22Rv1 (cell line): ENCODE data around the gene LCLAT1.

ENCODE experiments used
- H3K27ac ChIP-seq: fragments of 450-650 bp; 2 replicates; pipeline ENCODE4 v1.5.1; 2017
- CTCF ChIP-seq: fragments of 450-650 bp; IDR thresholded peaks from 2 replicates; pipeline ENCODE4 v1.5.1; 2017; ENCODE audit warnings: mild to moderate bottlenecking
- ZFX ChIP-seq: fragments of 450-650 bp; IDR thresholded peaks from 2 replicates; pipeline ENCODE4 v1.6.1; 2017; ENCODE audit warnings: antibody characterized with exemption, borderline replicate concordance

The LCLAT1 gene

GRCh38 chr2:30649828-30650227 is 202.8 kb downstream of the LCLAT1 start:
- TF ChIP-seq CTCF (no peak), ZFX (no peak)

DNA sequence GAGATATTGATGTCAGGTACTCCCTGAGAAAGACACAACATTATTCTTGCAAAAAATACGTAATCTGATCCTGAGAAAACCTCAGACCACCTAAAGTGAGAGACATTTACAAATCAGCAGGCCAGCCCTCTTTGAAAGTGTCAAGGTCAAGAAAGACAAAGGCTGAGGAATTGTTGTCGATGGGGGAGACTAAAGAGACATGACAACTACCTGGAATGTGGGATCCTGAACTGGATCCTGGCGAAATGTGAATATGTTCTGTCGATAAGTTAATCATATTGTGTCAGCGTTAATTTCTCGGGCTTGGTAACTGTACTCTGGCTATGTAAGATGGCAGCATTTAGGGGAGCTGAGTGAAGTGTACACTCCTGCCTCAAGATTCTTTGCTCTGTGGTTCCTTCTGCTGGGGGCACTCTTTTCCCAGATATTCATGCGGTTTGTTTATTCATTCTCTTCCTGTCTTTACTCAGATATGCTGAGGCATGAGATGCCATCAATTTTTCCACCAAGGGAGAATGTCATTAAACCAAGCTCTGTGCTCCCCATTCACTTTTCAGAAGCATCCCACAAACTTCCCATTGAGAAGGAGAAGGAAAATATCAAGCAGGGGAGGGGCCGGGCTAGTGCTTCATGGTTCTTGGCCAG is 205.3 kb downstream of the LCLAT1 start:
- TF ChIP-seq ZFX (no peak), CTCF (no peak)
- no peak overlapping the region for H3K27ac ChIP-seq

More at GRCh38 chr2:30649828-30650227, 202.8 kb downstream of the LCLAT1 start:
- H3K27ac ChIP-seq = no peak overlapping the region

- TF ChIP-seq CTCF (no peak), ZFX (no peak)
- H3K27ac ChIP-seq = no peak overlapping the region
These were observed 206.8 kb downstream of the LCLAT1 start for GRCh38 chr2:30653847-30654246.

DNA sequence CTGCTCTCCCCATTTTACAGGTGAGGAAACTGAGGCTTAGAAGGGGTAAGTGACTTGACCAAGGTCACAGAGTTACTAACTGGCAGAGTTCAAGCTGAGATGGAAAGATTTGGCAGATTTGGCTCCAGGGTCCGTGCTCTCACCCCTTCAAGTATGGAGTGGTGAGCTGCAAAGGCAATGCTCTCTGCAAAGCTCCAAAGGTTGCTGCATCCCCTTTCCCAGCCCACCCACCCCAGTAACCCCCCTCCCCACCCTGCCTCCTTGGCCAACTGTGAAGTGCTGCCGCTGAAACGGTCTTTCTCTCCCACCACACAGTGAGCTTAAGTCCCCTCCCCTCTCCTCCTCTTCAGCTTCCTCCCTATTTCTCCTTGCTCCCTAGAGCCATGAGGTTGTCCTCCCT is 207.4 kb downstream of the LCLAT1 start:
- no peak for TF ChIP-seq ZFX
- no peak for TF ChIP-seq CTCF
- no peak overlapping the region for H3K27ac ChIP-seq

- no peak for TF ChIP-seq ZFX
- no peak for TF ChIP-seq CTCF
- no peak overlapping the region for H3K27ac ChIP-seq
These were observed 208.2 kb downstream of the LCLAT1 start for GRCh38 chr2:30655211-30655610.

GRCh38 chr2:30655660-30656059 is 208.6 kb downstream of the LCLAT1 start:
- H3K27ac ChIP-seq = no peak overlapping the region
- TF ChIP-seq CTCF (no peak), ZFX (no peak)

GRCh38 chr2:30656079-30656478 is 209.0 kb downstream of the LCLAT1 start:
- TF ChIP-seq CTCF (no peak), ZFX (no peak)
- H3K27ac ChIP-seq = no peak overlapping the region
